Loucy (cell line): ENCODE measurements around the gene SCFD2.

Experiments
- H2AFZ ChIP-seq: fragments of 200-600 bp; sonication (generic); 2 replicates; pipeline ENCODE4 v1.6.0; 2016; ENCODE audit warnings: antibody characterized with exemption, mild to moderate bottlenecking, low read length, moderate library complexity
- H3F3A ChIP-seq: fragments of 200-600 bp; 2 replicates; pipeline ENCODE4 v1.6.0; 2016; ENCODE audit warnings: antibody characterized with exemption, low read depth, mild to moderate bottlenecking
- H3K27me3 ChIP-seq: fragments of 200-600 bp; sonication (generic); 2 replicates; pipeline ENCODE4 v1.6.1; 2014; ENCODE audit warnings: low read length, mild to moderate bottlenecking; ENCODE audit not compliant: insufficient read depth, poor library complexity, severe bottlenecking
- H3K36me3 ChIP-seq: fragments of 200-600 bp; sonication (generic); 2 replicates; pipeline ENCODE4 v1.6.1; 2016; ENCODE audit warnings: low read length; ENCODE audit not compliant: insufficient read depth
- H3K4me1 ChIP-seq: fragments of 200-600 bp; sonication (generic); 2 replicates; pipeline ENCODE4 v1.5.1; 2014; ENCODE audit warnings: low read length, mild to moderate bottlenecking; ENCODE audit not compliant: insufficient read depth, poor library complexity, severe bottlenecking
- H3K4me2 ChIP-seq: fragments of 200-600 bp; sonication (generic); 2 replicates; pipeline ENCODE4 v1.6.0; 2014; ENCODE audit warnings: antibody characterized with exemption, low read length, low read depth, mild to moderate bottlenecking; ENCODE audit not compliant: poor library complexity, severe bottlenecking
- H3K4me3 ChIP-seq: fragments of 200-600 bp; sonication (generic); 2 replicates; pipeline ENCODE4 v1.5.1; 2014; ENCODE audit warnings: low read length, mild to moderate bottlenecking, mixed read lengths; ENCODE audit not compliant: poor library complexity, severe bottlenecking
- H3K79me2 ChIP-seq: fragments of 200-600 bp; sonication (generic); 2 replicates; pipeline ENCODE4 v1.6.1; 2014; ENCODE audit warnings: low read length; ENCODE audit not compliant: insufficient read depth
- H3K9ac ChIP-seq: fragments of 200-600 bp; sonication (generic); 2 replicates; pipeline ENCODE4 v1.6.0; 2014; ENCODE audit warnings: mild to moderate bottlenecking, low read depth, low read length, moderate library complexity; ENCODE audit not compliant: poor library complexity, severe bottlenecking
- H3K9me2 ChIP-seq: fragments of 200-600 bp; sonication (generic); replicated peaks from 2 replicates; pipeline ENCODE4 v1.6.1; 2016; ENCODE audit warnings: low read depth, low read length, mixed read lengths
- H3K9me3 ChIP-seq: fragments of 200-600 bp; sonication (generic); 2 replicates; pipeline ENCODE4 v1.6.1; 2014; ENCODE audit warnings: mild to moderate bottlenecking, antibody characterized with exemption, low read length, low read depth; ENCODE audit not compliant: insufficient read depth
- H4K20me1 ChIP-seq: fragments of 200-600 bp; sonication (generic); 2 replicates; pipeline ENCODE4 v1.6.0; 2014; ENCODE audit warnings: antibody characterized with exemption, low read length, mild to moderate bottlenecking; ENCODE audit not compliant: insufficient read depth, poor library complexity, severe bottlenecking
- EZH2phosphoT487 ChIP-seq: fragments of 200-600 bp; IDR thresholded peaks from 2 replicates; pipeline ENCODE4 v1.6.1; 2018; ENCODE audit warnings: antibody characterized with exemption, mild to moderate bottlenecking, moderate library complexity, borderline replicate concordance
- TF ChIP-seq, protein P1 (sequence below): fragments of 200-600 bp; sonication (generic); conservative IDR thresholded peaks from 2 replicates; pipeline ENCODE4 v1.5.1; 2014; ENCODE audit warnings: mild to moderate bottlenecking, antibody characterized with exemption, low read length

The SCFD2 gene

GRCh38 chr4:53055274-53055673, 310.6 kb downstream of the SCFD2 start:
- no peak for TF ChIP-seq EZH2phosphoT487
- TF ChIP-seq, protein P1, sequence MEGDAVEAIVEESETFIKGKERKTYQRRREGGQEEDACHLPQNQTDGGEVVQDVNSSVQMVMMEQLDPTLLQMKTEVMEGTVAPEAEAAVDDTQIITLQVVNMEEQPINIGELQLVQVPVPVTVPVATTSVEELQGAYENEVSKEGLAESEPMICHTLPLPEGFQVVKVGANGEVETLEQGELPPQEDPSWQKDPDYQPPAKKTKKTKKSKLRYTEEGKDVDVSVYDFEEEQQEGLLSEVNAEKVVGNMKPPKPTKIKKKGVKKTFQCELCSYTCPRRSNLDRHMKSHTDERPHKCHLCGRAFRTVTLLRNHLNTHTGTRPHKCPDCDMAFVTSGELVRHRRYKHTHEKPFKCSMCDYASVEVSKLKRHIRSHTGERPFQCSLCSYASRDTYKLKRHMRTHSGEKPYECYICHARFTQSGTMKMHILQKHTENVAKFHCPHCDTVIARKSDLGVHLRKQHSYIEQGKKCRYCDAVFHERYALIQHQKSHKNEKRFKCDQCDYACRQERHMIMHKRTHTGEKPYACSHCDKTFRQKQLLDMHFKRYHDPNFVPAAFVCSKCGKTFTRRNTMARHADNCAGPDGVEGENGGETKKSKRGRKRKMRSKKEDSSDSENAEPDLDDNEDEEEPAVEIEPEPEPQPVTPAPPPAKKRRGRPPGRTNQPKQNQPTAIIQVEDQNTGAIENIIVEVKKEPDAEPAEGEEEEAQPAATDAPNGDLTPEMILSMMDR: no peak
- no peak overlapping the region for H3K9ac ChIP-seq
- H3K79me2 ChIP-seq: no peaks in the 10 kb centered on the region
- H3K4me2 ChIP-seq: peak overlapping the region; percentile 35
- no peaks in the 10 kb centered on the region for H3F3A ChIP-seq
- no peak overlapping the region for H3K4me3 ChIP-seq
- no peaks in the 10 kb centered on the region for H3K36me3 ChIP-seq
- no peaks in the 10 kb centered on the region for H3K9me2 ChIP-seq
- H4K20me1 ChIP-seq: no peaks in the 10 kb centered on the region
- H3K27me3 ChIP-seq: no peaks in the 10 kb centered on the region
- H2AFZ ChIP-seq: no peak overlapping the region
- H3K9me3 ChIP-seq: no peaks in the 10 kb centered on the region
- peaks cover 10% of the 10 kb centered on the region for H3K4me1 ChIP-seq

DNA sequence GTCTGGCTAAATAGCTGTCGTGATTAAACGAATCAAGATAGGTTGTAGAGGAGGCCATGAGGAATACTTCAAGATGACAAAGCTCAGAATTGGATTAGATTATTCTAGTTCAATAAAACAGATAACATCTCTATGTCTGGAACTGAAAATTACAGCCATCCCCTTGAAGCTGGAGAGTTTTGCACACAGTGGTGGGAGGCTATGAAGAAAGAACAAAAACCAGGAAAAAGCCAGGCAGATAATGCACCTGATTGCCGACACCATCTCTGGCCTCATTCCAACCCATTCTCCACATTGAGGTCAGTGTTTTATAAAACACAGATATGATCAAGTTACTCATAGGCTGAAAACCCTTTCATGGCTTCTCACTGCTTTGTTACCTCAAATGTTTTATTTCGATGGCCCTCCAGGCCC, 315.5 kb downstream of the SCFD2 start:
- no peaks in the 10 kb centered on the region for H3K9me2 ChIP-seq
- no peaks in the 10 kb centered on the region for H3K79me2 ChIP-seq
- H3K36me3 ChIP-seq: no peaks in the 10 kb centered on the region
- H3K4me2 ChIP-seq: no peak overlapping the region
- no peaks in the 10 kb centered on the region for H3F3A ChIP-seq
- no peaks in the 10 kb centered on the region for H4K20me1 ChIP-seq
- peaks cover 9% of the 10 kb centered on the region for H3K4me1 ChIP-seq
- no peaks in the 10 kb centered on the region for H3K27me3 ChIP-seq
- no peak overlapping the region for H3K9ac ChIP-seq
- no peak overlapping the region for H2AFZ ChIP-seq
- TF ChIP-seq EZH2phosphoT487: no peak
- TF ChIP-seq, protein P1: no peak
- H3K4me3 ChIP-seq: no peak overlapping the region
- no peaks in the 10 kb centered on the region for H3K9me3 ChIP-seq

DNA sequence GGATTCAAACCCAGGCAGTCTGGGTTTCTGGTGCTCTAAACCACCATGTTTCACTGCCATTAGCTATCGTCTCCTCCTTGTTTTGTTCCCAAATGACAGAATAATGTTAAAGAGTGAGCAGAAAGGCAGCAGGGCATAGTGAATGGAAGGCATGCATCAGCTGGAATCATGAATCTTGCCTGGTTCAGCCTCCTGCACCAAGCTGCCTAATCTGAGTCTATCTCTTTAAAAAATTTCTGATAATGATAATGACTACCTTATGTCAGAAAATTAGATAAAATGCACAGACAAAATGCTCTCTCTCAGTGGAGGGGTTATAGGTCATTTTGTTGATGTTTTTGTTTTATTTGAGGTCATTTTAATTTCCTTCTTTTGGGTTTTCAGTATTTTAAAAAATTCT, 316.3 kb downstream of the SCFD2 start:
- Histone ChIP-seq H3K27me3 (no peaks in the 10 kb centered on the region), H3K4me1 (peaks cover under 1% of the 10 kb centered on the region), H3K36me3 (no peaks in the 10 kb centered on the region), H3K9me3 (no peaks in the 10 kb centered on the region), H3K9me2 (no peaks in the 10 kb centered on the region), H3K9ac (no peak overlapping the region), H2AFZ (no peak overlapping the region), H3K4me3 (no peak overlapping the region), H4K20me1 (no peaks in the 10 kb centered on the region), H3K79me2 (no peaks in the 10 kb centered on the region), H3K4me2 (no peak overlapping the region), H3F3A (no peaks in the 10 kb centered on the region)
- TF ChIP-seq, protein P1: no peak
- no peak for TF ChIP-seq EZH2phosphoT487
